GM19193 (cell line): Measurements from ENCODE around the gene NUTM1.
A peak's percentile ranks its signal among the peaks of the same experiment; 100 is the strongest.

Experiments
- POLR2A ChIP-seq: IDR thresholded peaks from 4 replicates; pipeline ENCODE4 v1.6.1; 2011; ENCODE audit not compliant: insufficient read depth, insufficient read length; ENCODE audit errors: extremely low read depth

NUTM1 gene

GRCh38 chr15:34332553-34333120 lies 10.5 kb upstream of the NUTM1 start:
- no peak for TF ChIP-seq POLR2A

GRCh38 chr15:34334672-34335071 lies 8.4 kb upstream of the NUTM1 start:
- TF ChIP-seq POLR2A = no peak

GRCh38 chr15:34335176-34336032 lies 7.7 kb upstream of the NUTM1 start:
- TF ChIP-seq POLR2A = no peak

GRCh38 chr15:34336231-34336990 lies 6.7 kb upstream of the NUTM1 start:
- no peak for TF ChIP-seq POLR2A

- peak; percentile 2 for TF ChIP-seq POLR2A
These were observed 6.0 kb upstream of the NUTM1 start for GRCh38 chr15:34336991-34337556.

- TF ChIP-seq POLR2A = peak; percentile 69
These were observed 5.4 kb upstream of the NUTM1 start, which contains the start of gene SLC12A6 for GRCh38 chr15:34337557-34338306. SLC12A6 (minus strand) TSS chr15:34337781; CDS start chr15:34336680, 1,101 bp downstream.

GRCh38 chr15:34338347-34338746 lies 4.8 kb upstream of the NUTM1 start:
- TF ChIP-seq POLR2A = no peak

GRCh38 chr15:34339946-34340345 lies 3.2 kb upstream of the NUTM1 start:
- no peak for TF ChIP-seq POLR2A

GRCh38 chr15:34341381-34342212 lies 1.5 kb upstream of the NUTM1 start:
- no peak for TF ChIP-seq POLR2A

GRCh38 chr15:34347951-34348638 lies 5.0 kb downstream of the NUTM1 start:
- TF ChIP-seq POLR2A = no peak

GRCh38 chr15:34348735-34349300 lies 5.7 kb downstream of the NUTM1 start:
- TF ChIP-seq POLR2A = no peak

GRCh38 chr15:34349769-34350168 lies 6.7 kb downstream of the NUTM1 start:
- TF ChIP-seq POLR2A = no peak

- TF ChIP-seq POLR2A = no peak
These were observed 10.5 kb downstream of the NUTM1 start for GRCh38 chr15:34353627-34354026.
